Iris pigment epithelial cell (primary cell): ENCODE measurements around the gene ESYT3.
"Not testable (repeated sequence)": the region's sequence is repeated elsewhere in the genome, so short reads cannot be mapped to it uniquely, and the experiment has no call there.

Source experiments
- DNase-seq: peaks from one replicate; pipeline ENCODE4 v3.0.0-alpha.2; 2011; ENCODE audit warnings: low read depth

ESYT3 gene

DNA sequence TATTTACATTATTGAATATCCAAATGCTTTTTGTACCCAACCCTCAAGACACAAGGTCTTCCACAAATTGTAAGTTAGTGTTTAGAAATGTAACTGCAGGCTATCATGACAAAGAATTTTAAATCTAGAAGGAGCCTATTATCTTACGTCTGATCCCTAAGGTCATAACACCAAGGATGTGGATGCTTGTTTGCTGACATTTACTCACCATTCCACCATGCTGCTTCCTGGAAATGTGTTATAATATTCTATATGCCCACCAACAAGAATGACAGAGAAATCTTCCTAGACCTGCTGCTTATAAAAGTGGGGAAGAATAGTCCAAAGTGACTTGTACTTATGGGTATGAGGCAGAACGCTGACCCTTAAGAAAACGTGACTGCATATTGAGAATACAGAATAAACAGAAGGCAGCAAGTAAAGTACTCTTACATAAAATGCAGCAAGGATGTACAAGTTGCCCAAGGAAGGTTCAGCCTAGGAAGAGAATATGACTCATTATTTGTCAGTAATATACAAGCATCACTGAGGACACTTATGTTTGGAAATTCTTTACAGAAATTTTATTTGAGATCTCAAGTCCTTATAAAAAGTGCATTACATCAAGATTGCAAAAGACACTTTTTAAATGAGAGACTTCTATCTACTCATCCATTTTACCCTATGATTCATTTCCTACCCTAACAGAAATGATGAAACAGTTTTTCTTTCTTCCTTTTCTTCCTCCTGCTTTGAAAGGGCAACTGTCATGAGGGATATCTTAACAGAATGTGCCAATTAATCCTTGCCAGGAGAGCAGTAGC lies 59.6 kb downstream of the ESYT3 start:
- peak; percentile 88 for DNase-seq

DNA sequence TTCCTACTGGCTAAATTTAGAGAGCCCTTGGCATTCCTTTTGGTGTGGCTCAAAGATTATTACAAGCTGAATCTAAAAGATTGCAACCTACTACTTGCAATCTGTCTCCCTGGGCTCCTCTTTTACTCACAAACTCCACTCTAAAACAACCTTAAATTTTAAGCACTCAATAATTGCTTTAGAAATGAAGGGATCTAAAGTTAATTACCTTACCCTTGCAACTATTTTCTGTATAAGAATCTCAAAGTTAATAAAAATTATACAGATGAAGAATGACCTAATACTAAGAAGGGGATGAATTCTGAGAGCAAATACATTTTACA lies 60.2 kb downstream of the ESYT3 start:
- DNase-seq = no peak

GRCh38 chr3:138495638-138496037 lies 61.2 kb downstream of the ESYT3 start:
- not testable (repeated sequence) for DNase-seq

GRCh38 chr3:138496436-138496835 lies 62.0 kb downstream of the ESYT3 start:
- no peak for DNase-seq

GRCh38 chr3:138497021-138497420 lies 62.6 kb downstream of the ESYT3 start:
- DNase-seq = no peak

DNA sequence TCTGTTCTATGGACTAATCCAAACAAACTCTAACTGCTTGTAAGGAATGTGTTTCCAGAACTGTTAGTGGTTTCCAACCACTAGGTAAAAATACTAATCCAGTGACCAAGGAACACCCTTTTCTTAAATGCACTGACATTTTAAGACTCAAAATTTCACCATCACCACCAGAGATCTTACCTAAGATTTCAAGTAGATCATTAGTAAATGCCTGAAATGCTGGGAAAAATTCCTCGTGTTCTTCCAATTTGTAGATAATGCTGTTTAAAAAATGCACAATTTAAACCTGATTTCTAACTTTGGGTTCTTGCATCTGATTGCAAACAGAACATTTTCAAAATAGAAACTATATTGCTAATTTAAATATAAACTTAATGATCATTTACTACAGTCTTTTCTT lies 63.4 kb downstream of the ESYT3 start:
- DNase-seq = no peak

- no peak for DNase-seq
Measured at GRCh38 chr3:138498991-138499390, 64.6 kb downstream of the ESYT3 start.

- DNase-seq = no peak
Measured at GRCh38 chr3:138507524-138507923, 73.1 kb downstream of the ESYT3 start.

DNA sequence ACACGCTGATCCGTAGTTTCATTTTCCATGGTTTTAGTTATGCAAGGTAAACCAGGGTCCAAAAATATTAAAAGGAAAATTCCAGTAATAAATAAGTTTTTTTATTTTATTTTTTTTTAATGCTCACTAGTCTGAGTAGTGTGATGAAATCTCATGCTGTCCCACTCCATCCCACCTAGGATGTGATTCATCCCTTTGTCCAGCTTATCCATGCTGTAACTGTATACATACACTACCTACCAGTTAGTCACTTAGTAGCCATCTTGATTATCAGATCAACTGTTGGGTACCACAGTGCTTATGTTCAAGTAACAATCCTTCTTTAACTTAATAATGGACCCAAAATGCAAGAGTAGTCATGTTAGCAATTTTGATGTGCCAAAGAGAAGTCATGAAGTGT lies 75.2 kb downstream of the ESYT3 start:
- peak; percentile 53 for DNase-seq

DNA sequence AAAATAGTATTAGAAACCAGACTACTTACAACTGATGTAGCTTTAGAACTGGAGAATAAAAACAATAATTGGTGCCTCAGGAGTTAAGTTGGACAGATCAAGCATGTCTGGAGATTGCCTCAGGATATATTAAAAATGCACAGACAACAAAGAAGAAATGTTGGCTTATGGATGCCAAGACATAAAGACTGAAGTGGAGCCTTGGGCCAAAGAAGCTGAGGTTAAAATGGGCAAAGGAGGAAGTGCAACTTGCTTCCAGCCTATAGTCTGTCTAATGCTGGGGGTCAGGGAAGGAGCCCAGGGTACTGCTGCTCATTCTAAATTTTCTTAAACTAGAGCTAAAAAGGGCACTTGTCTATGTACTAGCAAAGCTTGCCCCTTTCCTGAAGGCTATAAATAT lies 77.5 kb downstream of the ESYT3 start:
- DNase-seq = no peak

- DNase-seq = no peak
Measured at GRCh38 chr3:138513090-138513843, 78.9 kb downstream of the ESYT3 start.

- not testable (repeated sequence) for DNase-seq
Measured at GRCh38 chr3:138521445-138521844, 87.0 kb downstream of the ESYT3 start.
